GM23338 (cell line): ENCODE data around the gene PLD5. TPM values are rescaled to one million over a fixed set of nuclear protein-coding genes. Genes with fewer than 3 reads are reported as not detected.

Source experiments
- ATAC-seq: fragments of 200-7000 bp; cut with Tn5 transposase; 3 replicates; pipeline ENCODE4 v1.9.1; 2020
- DNase-seq: peaks from one replicate; pipeline ENCODE4 v3.0.0-alpha.2; 2015; ENCODE audit warnings: low spot score
- H2AFZ ChIP-seq: fragments of 200-600 bp; sonication (generic); 2 replicates; pipeline ENCODE4 v1.8.0; 2016; ENCODE audit warnings: antibody characterized with exemption, mild to moderate bottlenecking, moderate library complexity
- H3F3A ChIP-seq: fragments of 200-600 bp; sonication (generic); replicated peaks from 2 replicates; pipeline ENCODE4 v1.8.0; 2017; ENCODE audit warnings: antibody characterized with exemption, mixed run types, low read depth
- H3K27ac ChIP-seq: fragments of 200-600 bp; sonication (generic); 2 replicates; pipeline ENCODE4 v1.6.1; 2016; ENCODE audit warnings: low read depth
- H3K27me3 ChIP-seq: fragments of 200-600 bp; sonication (generic); 2 replicates; pipeline ENCODE4 v1.8.0; 2016; ENCODE audit warnings: mild to moderate bottlenecking, mixed run types, moderate library complexity; ENCODE audit not compliant: insufficient read depth
- H3K36me3 ChIP-seq: fragments of 200-600 bp; sonication (generic); 2 replicates; pipeline ENCODE4 v1.8.0; 2016; ENCODE audit warnings: mild to moderate bottlenecking; ENCODE audit not compliant: insufficient read depth
- H3K4me1 ChIP-seq: fragments of 200-600 bp; sonication (generic); 2 replicates; pipeline ENCODE4 v1.8.0; 2016; ENCODE audit warnings: mild to moderate bottlenecking, moderate library complexity; ENCODE audit not compliant: insufficient read depth
- H3K4me2 ChIP-seq: fragments of 200-600 bp; sonication (generic); 2 replicates; pipeline ENCODE4 v1.7.1; 2017; ENCODE audit warnings: mixed run types
- H3K4me3 ChIP-seq: fragments of 200-600 bp; sonication (generic); 2 replicates; pipeline ENCODE4 v1.6.1; 2016; ENCODE audit warnings: mixed run types
- H3K79me2 ChIP-seq: fragments of 200-600 bp; sonication (generic); replicated peaks from 2 replicates; pipeline ENCODE4 v1.8.0; 2017; ENCODE audit warnings: mild to moderate bottlenecking; ENCODE audit not compliant: insufficient read depth
- H3K9me2 ChIP-seq: fragments of 200-600 bp; sonication (generic); 2 replicates; pipeline ENCODE4 v1.8.0; 2017; ENCODE audit not compliant: insufficient read depth
- H4K20me1 ChIP-seq: fragments of 200-600 bp; sonication (generic); replicated peaks from 2 replicates; pipeline ENCODE4 v1.8.0; 2017; ENCODE audit warnings: mild to moderate bottlenecking; ENCODE audit not compliant: insufficient read depth
- H3K27ac Mint-ChIP-seq: 2 replicates; pipeline ENCODE4 v1.8.0; 2020; ENCODE audit warnings: inconsistent platforms, mild to moderate bottlenecking, moderate library complexity, mixed read lengths
- H3K27me3 Mint-ChIP-seq: 3 replicates; pipeline ENCODE4 v1.8.0; 2022; ENCODE audit warnings: low read depth, mild to moderate bottlenecking, moderate library complexity, mixed read lengths, inconsistent platforms; ENCODE audit not compliant: insufficient read depth, poor library complexity
- H3K36me3 Mint-ChIP-seq: 3 replicates; pipeline ENCODE4 v1.8.0; 2021; ENCODE audit warnings: low read depth, mild to moderate bottlenecking, inconsistent platforms, moderate library complexity, mixed read lengths
- H3K4me1 Mint-ChIP-seq: 3 replicates; pipeline ENCODE4 v1.8.0; 2020; ENCODE audit warnings: mild to moderate bottlenecking, inconsistent platforms, mixed read lengths
- H3K4me3 Mint-ChIP-seq: 3 replicates; pipeline ENCODE4 v1.8.0; 2021; ENCODE audit warnings: moderate library complexity, mild to moderate bottlenecking, inconsistent platforms, mixed read lengths
- H3K9me3 Mint-ChIP-seq: 3 replicates; pipeline ENCODE4 v1.8.0; 2020; ENCODE audit warnings: moderate library complexity, mild to moderate bottlenecking, inconsistent platforms, mixed read lengths
- CREB1 ChIP-seq: fragments of 250-450 bp; sonication (Bioruptor Pico); IDR thresholded peaks from 2 replicates; pipeline ENCODE4 v1.5.0; 2020; ENCODE audit warnings: low read depth, mild to moderate bottlenecking, moderate library complexity
- EZH2 ChIP-seq: fragments of 200-600 bp; sonication (generic); IDR thresholded peaks from one replicate; pipeline ENCODE4 v1.8.0; 2017; ENCODE audit warnings: antibody characterized with exemption, mild to moderate bottlenecking, low read depth; ENCODE audit not compliant: unreplicated experiment
- EZH2phosphoT487 ChIP-seq: fragments of 200-600 bp; sonication (generic); IDR thresholded peaks from one replicate; pipeline ENCODE4 v1.8.1; 2018; ENCODE audit warnings: antibody characterized with exemption; ENCODE audit not compliant: unreplicated experiment
- JUNB ChIP-seq: IDR thresholded peaks from one replicate; pipeline ENCODE4 v1.6.1; 2016; ENCODE audit warnings: antibody characterized with exemption; ENCODE audit not compliant: unreplicated experiment
- NANOG ChIP-seq: IDR thresholded peaks from 2 replicates; pipeline ENCODE4 v1.6.1; 2016; ENCODE audit warnings: antibody characterized with exemption, borderline replicate concordance
- POLR2AphosphoS5 ChIP-seq: IDR thresholded peaks from 2 replicates; pipeline ENCODE4 v1.6.1; 2016; ENCODE audit warnings: antibody characterized with exemption, low read depth
- STAT1 ChIP-seq: IDR thresholded peaks from one replicate; pipeline ENCODE4 v1.6.1; 2016; ENCODE audit warnings: antibody characterized with exemption; ENCODE audit not compliant: unreplicated experiment
- ZNF114 ChIP-seq: fragments of 250-450 bp; sonication (Bioruptor Pico); IDR thresholded peaks from 2 replicates; pipeline ENCODE4 v1.5.0; 2020; ENCODE audit warnings: mild to moderate bottlenecking, moderate library complexity
- ZNF331 ChIP-seq: fragments of 250-450 bp; sonication (Bioruptor Pico); IDR thresholded peaks from 2 replicates; pipeline ENCODE4 v1.5.0; 2020; ENCODE audit warnings: low read depth, mild to moderate bottlenecking, moderate library complexity
- polyA plus RNA-seq: library from polyadenylated mRNA; unstranded; fragments of >200 nt; fragmentation: Nextera tagmentation; extraction: Ambion mirVana; gene quantifications from 2 replicates; pipeline ENCODE4 v1.2.1, GENCODE V29; 2016
- total RNA-seq: library from RNA; depleted of rRNA; stranded (reverse); fragments of >200 nt; shearing (Covaris generic); gene quantifications from 2 replicates; pipeline ENCODE4 v1.2.3, GENCODE V29; 2014
- TF ChIP-seq, protein P1 (sequence below): IDR thresholded peaks from one replicate; pipeline ENCODE4 v1.6.1; 2018; ENCODE audit warnings: antibody characterized with exemption; ENCODE audit not compliant: unreplicated experiment
- TF ChIP-seq, protein P2 (sequence below): fragments of 250-450 bp; sonication (Bioruptor Pico); IDR thresholded peaks from 2 replicates; pipeline ENCODE4 v1.5.0; 2020; ENCODE audit warnings: mild to moderate bottlenecking, moderate library complexity
- TF ChIP-seq, protein P3 (sequence below): IDR thresholded peaks from 2 replicates; pipeline ENCODE4 v1.6.1; 2016; ENCODE audit warnings: antibody characterized with exemption
- TF ChIP-seq, protein P4 (sequence below), 2 experiments: fragments of 200-600 bp in 1 of 2; sonication (generic) in 1 of 2; conservative IDR thresholded peaks; 2 replicates each; pipeline versions ENCODE4 v1.5.1 to v1.6.1; 2016 to 2017; ENCODE audit warnings: antibody characterized with exemption in 2 of 2, low read depth in 2 of 2, mild to moderate bottlenecking in 2 of 2, moderate library complexity in 1 of 2

The PLD5 gene
- total and polyA plus RNA-seq, 2 experiments from 2014 or later = 5.5 to 5.8 TPM

DNA sequence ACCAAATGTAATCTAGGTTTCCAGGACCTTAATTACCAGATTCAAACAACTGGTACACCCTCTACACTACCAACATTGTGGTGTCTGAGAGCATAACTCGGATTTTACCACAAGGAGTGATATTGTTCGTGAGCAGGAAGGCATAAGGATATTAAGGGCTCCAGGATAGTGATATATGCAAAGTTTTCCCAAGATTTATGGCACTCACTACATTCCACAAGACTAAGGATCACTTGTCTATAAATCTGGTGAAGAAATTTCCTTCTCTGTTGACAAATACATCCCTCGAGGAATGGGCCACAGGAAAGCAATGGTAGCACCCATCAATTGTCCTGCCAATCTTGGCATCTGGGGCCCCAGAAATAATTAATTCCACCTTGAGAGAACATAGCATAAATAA lies 43.1 kb upstream of the PLD5 start:
- no peaks in the 10 kb centered on the region for H3K27me3 ChIP-seq
- no peaks in the 10 kb centered on the region for H3K4me1 Mint-ChIP-seq
- H3K27ac ChIP-seq = no peak overlapping the region
- no peak for ATAC-seq
- no peaks in the 10 kb centered on the region for H4K20me1 ChIP-seq
- no peaks in the 10 kb centered on the region for H3K36me3 Mint-ChIP-seq
- H3K9me3 Mint-ChIP-seq = 0 out of 3 replicates have a peak, but pooled peaks cover 7% of the 10 kb centered on the region
- H3K4me3 Mint-ChIP-seq = no peak overlapping the region
- no peak overlapping the region for H3K4me3 ChIP-seq
- H3K27ac Mint-ChIP-seq = no peak overlapping the region
- no peak for TF ChIP-seq NANOG
- TF ChIP-seq, protein P1, sequence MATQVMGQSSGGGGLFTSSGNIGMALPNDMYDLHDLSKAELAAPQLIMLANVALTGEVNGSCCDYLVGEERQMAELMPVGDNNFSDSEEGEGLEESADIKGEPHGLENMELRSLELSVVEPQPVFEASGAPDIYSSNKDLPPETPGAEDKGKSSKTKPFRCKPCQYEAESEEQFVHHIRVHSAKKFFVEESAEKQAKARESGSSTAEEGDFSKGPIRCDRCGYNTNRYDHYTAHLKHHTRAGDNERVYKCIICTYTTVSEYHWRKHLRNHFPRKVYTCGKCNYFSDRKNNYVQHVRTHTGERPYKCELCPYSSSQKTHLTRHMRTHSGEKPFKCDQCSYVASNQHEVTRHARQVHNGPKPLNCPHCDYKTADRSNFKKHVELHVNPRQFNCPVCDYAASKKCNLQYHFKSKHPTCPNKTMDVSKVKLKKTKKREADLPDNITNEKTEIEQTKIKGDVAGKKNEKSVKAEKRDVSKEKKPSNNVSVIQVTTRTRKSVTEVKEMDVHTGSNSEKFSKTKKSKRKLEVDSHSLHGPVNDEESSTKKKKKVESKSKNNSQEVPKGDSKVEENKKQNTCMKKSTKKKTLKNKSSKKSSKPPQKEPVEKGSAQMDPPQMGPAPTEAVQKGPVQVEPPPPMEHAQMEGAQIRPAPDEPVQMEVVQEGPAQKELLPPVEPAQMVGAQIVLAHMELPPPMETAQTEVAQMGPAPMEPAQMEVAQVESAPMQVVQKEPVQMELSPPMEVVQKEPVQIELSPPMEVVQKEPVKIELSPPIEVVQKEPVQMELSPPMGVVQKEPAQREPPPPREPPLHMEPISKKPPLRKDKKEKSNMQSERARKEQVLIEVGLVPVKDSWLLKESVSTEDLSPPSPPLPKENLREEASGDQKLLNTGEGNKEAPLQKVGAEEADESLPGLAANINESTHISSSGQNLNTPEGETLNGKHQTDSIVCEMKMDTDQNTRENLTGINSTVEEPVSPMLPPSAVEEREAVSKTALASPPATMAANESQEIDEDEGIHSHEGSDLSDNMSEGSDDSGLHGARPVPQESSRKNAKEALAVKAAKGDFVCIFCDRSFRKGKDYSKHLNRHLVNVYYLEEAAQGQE = no peak
- no peak for TF ChIP-seq EZH2phosphoT487
- TF ChIP-seq POLR2AphosphoS5 = no peak
- TF ChIP-seq EZH2 = no peak
- TF ChIP-seq JUNB = no peak
- TF ChIP-seq, protein P2, sequence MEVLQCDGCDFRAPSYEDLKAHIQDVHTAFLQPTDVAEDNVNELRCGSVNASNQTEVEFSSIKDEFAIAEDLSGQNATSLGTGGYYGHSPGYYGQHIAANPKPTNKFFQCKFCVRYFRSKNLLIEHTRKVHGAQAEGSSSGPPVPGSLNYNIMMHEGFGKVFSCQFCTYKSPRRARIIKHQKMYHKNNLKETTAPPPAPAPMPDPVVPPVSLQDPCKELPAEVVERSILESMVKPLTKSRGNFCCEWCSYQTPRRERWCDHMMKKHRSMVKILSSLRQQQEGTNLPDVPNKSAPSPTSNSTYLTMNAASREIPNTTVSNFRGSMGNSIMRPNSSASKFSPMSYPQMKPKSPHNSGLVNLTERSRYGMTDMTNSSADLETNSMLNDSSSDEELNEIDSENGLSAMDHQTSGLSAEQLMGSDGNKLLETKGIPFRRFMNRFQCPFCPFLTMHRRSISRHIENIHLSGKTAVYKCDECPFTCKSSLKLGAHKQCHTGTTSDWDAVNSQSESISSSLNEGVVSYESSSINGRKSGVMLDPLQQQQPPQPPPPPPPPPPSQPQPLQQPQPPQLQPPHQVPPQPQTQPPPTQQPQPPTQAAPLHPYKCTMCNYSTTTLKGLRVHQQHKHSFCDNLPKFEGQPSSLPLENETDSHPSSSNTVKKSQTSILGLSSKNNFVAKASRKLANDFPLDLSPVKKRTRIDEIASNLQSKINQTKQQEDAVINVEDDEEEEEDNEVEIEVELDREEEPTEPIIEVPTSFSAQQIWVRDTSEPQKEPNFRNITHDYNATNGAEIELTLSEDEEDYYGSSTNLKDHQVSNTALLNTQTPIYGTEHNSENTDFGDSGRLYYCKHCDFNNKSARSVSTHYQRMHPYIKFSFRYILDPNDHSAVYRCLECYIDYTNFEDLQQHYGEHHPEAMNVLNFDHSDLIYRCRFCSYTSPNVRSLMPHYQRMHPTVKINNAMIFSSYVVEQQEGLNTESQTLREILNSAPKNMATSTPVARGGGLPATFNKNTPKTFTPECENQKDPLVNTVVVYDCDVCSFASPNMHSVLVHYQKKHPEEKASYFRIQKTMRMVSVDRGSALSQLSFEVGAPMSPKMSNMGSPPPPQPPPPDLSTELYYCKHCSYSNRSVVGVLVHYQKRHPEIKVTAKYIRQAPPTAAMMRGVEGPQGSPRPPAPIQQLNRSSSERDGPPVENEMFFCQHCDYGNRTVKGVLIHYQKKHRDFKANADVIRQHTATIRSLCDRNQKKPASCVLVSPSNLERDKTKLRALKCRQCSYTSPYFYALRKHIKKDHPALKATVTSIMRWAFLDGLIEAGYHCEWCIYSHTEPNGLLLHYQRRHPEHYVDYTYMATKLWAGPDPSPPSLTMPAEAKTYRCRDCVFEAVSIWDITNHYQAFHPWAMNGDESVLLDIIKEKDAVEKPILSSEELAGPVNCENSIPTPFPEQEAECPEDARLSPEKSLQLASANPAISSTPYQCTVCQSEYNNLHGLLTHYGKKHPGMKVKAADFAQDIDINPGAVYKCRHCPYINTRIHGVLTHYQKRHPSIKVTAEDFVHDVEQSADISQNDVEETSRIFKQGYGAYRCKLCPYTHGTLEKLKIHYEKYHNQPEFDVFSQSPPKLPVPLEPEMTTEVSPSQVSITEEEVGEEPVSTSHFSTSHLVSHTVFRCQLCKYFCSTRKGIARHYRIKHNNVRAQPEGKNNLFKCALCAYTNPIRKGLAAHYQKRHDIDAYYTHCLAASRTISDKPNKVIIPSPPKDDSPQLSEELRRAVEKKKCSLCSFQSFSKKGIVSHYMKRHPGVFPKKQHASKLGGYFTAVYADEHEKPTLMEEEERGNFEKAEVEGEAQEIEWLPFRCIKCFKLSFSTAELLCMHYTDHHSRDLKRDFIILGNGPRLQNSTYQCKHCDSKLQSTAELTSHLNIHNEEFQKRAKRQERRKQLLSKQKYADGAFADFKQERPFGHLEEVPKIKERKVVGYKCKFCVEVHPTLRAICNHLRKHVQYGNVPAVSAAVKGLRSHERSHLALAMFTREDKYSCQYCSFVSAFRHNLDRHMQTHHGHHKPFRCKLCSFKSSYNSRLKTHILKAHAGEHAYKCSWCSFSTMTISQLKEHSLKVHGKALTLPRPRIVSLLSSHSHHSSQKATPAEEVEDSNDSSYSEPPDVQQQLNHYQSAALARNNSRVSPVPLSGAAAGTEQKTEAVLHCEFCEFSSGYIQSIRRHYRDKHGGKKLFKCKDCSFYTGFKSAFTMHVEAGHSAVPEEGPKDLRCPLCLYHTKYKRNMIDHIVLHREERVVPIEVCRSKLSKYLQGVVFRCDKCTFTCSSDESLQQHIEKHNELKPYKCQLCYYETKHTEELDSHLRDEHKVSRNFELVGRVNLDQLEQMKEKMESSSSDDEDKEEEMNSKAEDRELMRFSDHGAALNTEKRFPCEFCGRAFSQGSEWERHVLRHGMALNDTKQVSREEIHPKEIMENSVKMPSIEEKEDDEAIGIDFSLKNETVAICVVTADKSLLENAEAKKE = no peak
- TF ChIP-seq ZNF331 (CRISPR knock-in tag) = no peak
- TF ChIP-seq CREB1 (CRISPR knock-in tag) = no peak
- TF ChIP-seq, protein P3, sequence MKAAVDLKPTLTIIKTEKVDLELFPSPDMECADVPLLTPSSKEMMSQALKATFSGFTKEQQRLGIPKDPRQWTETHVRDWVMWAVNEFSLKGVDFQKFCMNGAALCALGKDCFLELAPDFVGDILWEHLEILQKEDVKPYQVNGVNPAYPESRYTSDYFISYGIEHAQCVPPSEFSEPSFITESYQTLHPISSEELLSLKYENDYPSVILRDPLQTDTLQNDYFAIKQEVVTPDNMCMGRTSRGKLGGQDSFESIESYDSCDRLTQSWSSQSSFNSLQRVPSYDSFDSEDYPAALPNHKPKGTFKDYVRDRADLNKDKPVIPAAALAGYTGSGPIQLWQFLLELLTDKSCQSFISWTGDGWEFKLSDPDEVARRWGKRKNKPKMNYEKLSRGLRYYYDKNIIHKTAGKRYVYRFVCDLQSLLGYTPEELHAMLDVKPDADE = no peak
- no peak for TF ChIP-seq STAT1
- TF ChIP-seq ZNF114 (CRISPR knock-in tag) = no peak
- TF ChIP-seq, protein P4, sequence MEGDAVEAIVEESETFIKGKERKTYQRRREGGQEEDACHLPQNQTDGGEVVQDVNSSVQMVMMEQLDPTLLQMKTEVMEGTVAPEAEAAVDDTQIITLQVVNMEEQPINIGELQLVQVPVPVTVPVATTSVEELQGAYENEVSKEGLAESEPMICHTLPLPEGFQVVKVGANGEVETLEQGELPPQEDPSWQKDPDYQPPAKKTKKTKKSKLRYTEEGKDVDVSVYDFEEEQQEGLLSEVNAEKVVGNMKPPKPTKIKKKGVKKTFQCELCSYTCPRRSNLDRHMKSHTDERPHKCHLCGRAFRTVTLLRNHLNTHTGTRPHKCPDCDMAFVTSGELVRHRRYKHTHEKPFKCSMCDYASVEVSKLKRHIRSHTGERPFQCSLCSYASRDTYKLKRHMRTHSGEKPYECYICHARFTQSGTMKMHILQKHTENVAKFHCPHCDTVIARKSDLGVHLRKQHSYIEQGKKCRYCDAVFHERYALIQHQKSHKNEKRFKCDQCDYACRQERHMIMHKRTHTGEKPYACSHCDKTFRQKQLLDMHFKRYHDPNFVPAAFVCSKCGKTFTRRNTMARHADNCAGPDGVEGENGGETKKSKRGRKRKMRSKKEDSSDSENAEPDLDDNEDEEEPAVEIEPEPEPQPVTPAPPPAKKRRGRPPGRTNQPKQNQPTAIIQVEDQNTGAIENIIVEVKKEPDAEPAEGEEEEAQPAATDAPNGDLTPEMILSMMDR (conservative IDR thresholded peaks at IDR 0.05; ENCODE audit: low read depth in 2 of 2) = no peak
- no peak overlapping the region for H3K4me2 ChIP-seq
- H2AFZ ChIP-seq = no peak overlapping the region
- H3K9me2 ChIP-seq = peaks cover 13% of the 10 kb centered on the region; the same call in 1 of the 2 replicates
- peaks cover 4% of the 10 kb centered on the region for H3K27me3 Mint-ChIP-seq
- H3K4me1 ChIP-seq = no peaks in the 10 kb centered on the region
- no peak for DNase-seq
- H3K36me3 ChIP-seq = no peaks in the 10 kb centered on the region
- no peaks in the 10 kb centered on the region for H3K79me2 ChIP-seq
- H3F3A ChIP-seq = no peaks in the 10 kb centered on the region
